Measurements from ENCODE around the gene TIMP2.

DNA sequence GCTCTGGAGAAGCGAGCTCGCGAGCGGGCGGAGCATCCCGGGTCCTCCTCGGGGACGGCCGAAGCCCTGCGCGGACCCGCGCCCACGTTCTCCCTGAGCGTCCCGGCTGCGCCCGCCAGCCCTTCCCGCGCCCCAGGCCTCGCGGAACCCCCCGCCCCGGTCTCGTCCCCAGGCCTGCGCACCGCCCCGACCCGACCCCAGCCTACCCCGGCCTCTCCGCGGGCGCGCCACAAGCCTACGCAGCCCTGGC lies 84.7 kb downstream of the TIMP2 start:
- TF ChIP-seq, protein P1, sequence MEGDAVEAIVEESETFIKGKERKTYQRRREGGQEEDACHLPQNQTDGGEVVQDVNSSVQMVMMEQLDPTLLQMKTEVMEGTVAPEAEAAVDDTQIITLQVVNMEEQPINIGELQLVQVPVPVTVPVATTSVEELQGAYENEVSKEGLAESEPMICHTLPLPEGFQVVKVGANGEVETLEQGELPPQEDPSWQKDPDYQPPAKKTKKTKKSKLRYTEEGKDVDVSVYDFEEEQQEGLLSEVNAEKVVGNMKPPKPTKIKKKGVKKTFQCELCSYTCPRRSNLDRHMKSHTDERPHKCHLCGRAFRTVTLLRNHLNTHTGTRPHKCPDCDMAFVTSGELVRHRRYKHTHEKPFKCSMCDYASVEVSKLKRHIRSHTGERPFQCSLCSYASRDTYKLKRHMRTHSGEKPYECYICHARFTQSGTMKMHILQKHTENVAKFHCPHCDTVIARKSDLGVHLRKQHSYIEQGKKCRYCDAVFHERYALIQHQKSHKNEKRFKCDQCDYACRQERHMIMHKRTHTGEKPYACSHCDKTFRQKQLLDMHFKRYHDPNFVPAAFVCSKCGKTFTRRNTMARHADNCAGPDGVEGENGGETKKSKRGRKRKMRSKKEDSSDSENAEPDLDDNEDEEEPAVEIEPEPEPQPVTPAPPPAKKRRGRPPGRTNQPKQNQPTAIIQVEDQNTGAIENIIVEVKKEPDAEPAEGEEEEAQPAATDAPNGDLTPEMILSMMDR (IDR thresholded peaks at IDR 0.05; ENCODE audit: low read depth, low read length), result no peak
- TF ChIP-seq EZH2phosphoT487 (IDR thresholded peaks at IDR 0.05; ENCODE audit: low read depth), result no peak

All from OCI-LY3 (cell line).